HG03064 (cell line): Measurements from ENCODE around the gene SLC39A1.
A peak's percentile ranks its signal among the peaks of the same experiment; 100 is the strongest.
"Not testable (repeated sequence)": the region's sequence is repeated elsewhere in the genome, so short reads cannot be mapped to it uniquely, and the experiment has no call there.

Experiments
- ATAC-seq: cut with Tn5 transposase; IDR thresholded peaks from one replicate; pipeline ENCODE4 v1.9.1; 2021; ENCODE audit warnings: low read depth; ENCODE audit not compliant: unreplicated experiment

Gene SLC39A1

GRCh38 chr1:153963030-153963849 lies at the start of gene SLC39A1:
SLC39A1 (minus strand) TSS chr1:153963537; CDS start chr1:153962715, 822 bp downstream.
- ATAC-seq, result peak; percentile 34

GRCh38 chr1:154012543-154012942 lies 49.2 kb upstream of the SLC39A1 start:
- not testable (repeated sequence) for ATAC-seq

- ATAC-seq, result no peak
Observed at GRCh38 chr1:154012129-154012528, 48.8 kb upstream of the SLC39A1 start.

GRCh38 chr1:154006136-154006535 lies 42.8 kb upstream of the SLC39A1 start:
- ATAC-seq, result no peak

GRCh38 chr1:154000420-154000819 lies 37.1 kb upstream of the SLC39A1 start:
- ATAC-seq, result no peak

GRCh38 chr1:153996882-153997281 lies 33.5 kb upstream of the SLC39A1 start:
- not testable (repeated sequence) for ATAC-seq

GRCh38 chr1:153995640-153996039 lies 32.3 kb upstream of the SLC39A1 start:
- no peak for ATAC-seq

- ATAC-seq, result no peak
Observed at GRCh38 chr1:153995202-153995601, 31.9 kb upstream of the SLC39A1 start.

GRCh38 chr1:153991806-153992205 lies 28.5 kb upstream of the SLC39A1 start:
- no peak for ATAC-seq

GRCh38 chr1:153991151-153991630 lies 27.9 kb upstream of the SLC39A1 start:
- ATAC-seq, result no peak

GRCh38 chr1:153990468-153991150 lies 27.3 kb upstream of the SLC39A1 start, which contains the start of gene RPS27:
RPS27 (plus strand) TSS chr1:153990762; CDS start chr1:153990797, 35 bp downstream.
- peak; percentile 50 for ATAC-seq

- no peak for ATAC-seq
Observed at GRCh38 chr1:153987621-153988020, 24.3 kb upstream of the SLC39A1 start.

- no peak for ATAC-seq
Observed at GRCh38 chr1:153985941-153986761, 22.8 kb upstream of the SLC39A1 start, which contains the start of gene RAB13. RAB13 (minus strand) TSS chr1:153986339; CDS start chr1:153986236, 103 bp downstream.

GRCh38 chr1:153985341-153985912 lies 22.1 kb upstream of the SLC39A1 start:
- ATAC-seq, result no peak

GRCh38 chr1:153984123-153984894 lies 21.0 kb upstream of the SLC39A1 start:
- no peak for ATAC-seq

- not testable (repeated sequence) for ATAC-seq
Observed at GRCh38 chr1:153981735-153982134, 18.4 kb upstream of the SLC39A1 start.

GRCh38 chr1:153979091-153979490 lies 15.8 kb upstream of the SLC39A1 start:
- not testable (repeated sequence) for ATAC-seq

- no peak for ATAC-seq
Observed at GRCh38 chr1:153978274-153978909, 15.1 kb upstream of the SLC39A1 start.
